Activated CD8-positive, alpha-beta T cell treated with anti-CD3 and anti-CD28 coated beads, Interleukin-2, amount 10 ng/mL, durations not matched to agents 7 days and 5 days (primary cell): ENCODE measurements around the gene MRPL10. TPM values are rescaled to one million over a fixed set of nuclear protein-coding genes. Genes with fewer than 3 reads are reported as not detected.

Source experiments
- ATAC-seq: fragments of 150-1000 bp; cut with Tn5 transposase; one replicate; pipeline ENCODE4 v1.10.0; 2021; ENCODE audit warnings: moderate library complexity
- CTCF ChIA-PET: fragments of 350-600 bp; sonication (Branson Sonifier 250); formaldehyde crosslinking; loops from one replicate; lab custom pipeline; 2021; ENCODE audit warnings: antibody characterized with exemption; lab: Charles Lee
- POLR2A ChIA-PET: fragments of 350-600 bp; sonication (Branson Sonifier 250); formaldehyde crosslinking; loops from one replicate; lab custom pipeline; 2021; ENCODE audit warnings: antibody characterized with exemption; lab: Charles Lee
- DNase-seq: peaks from one replicate; pipeline ENCODE4 v3.0.0-alpha.2; 2020
- H3K27ac Mint-ChIP-seq: one replicate; pipeline ENCODE4 v1.8.0; 2021; ENCODE audit warnings: mild to moderate bottlenecking, mixed read lengths
- H3K27me3 Mint-ChIP-seq: one replicate; pipeline ENCODE4 v1.8.0; 2021; ENCODE audit warnings: low read depth, mixed read lengths
- H3K36me3 Mint-ChIP-seq: one replicate; pipeline ENCODE4 v1.8.0; 2021; ENCODE audit warnings: low read depth, mixed read lengths
- H3K4me1 Mint-ChIP-seq: one replicate; pipeline ENCODE4 v1.8.0; 2021; ENCODE audit warnings: low read depth, mixed read lengths
- H3K4me3 Mint-ChIP-seq: one replicate; pipeline ENCODE4 v1.8.0; 2021; ENCODE audit warnings: mild to moderate bottlenecking, mixed read lengths
- H3K9me3 Mint-ChIP-seq: one replicate; pipeline ENCODE4 v1.8.0; 2022; ENCODE audit warnings: mixed read lengths; ENCODE audit not compliant: insufficient read depth
- total RNA-seq, 2 experiments: library from RNA; stranded (reverse); gene quantifications; one replicate each; pipeline ENCODE4 v1.2.3, GENCODE V29; 2021

The MRPL10 gene
- total RNA-seq, 2 experiments from 2014 or later, result 37.9 to 41.6 TPM

GRCh38 chr17:47845716-47846075, 14.4 kb upstream of the MRPL10 start:
- ChIA-PET CTCF (interaction anchor here (0.9 to 18.7 kb wide), 3 partner anchors 41 to 172 kb away, joined by 3 to 538 read pairs (median 18); partner anchors contain the start of genes PNPO and SP2), POLR2A (interaction anchor here (3.7 kb wide), 1 partner anchor 50 kb away, joined by 19 read pairs; the partner anchor contains the start of gene SP2)
- Mint-ChIP-seq H3K4me3 (no peak overlapping the region), H3K4me1 (peaks cover 27% of the 10 kb centered on the region), H3K9me3 (no peaks in the 10 kb centered on the region), H3K27me3 (peaks cover 57% of the 10 kb centered on the region), H3K27ac (no peak overlapping the region), H3K36me3 (no peaks in the 10 kb centered on the region)
- DNase-seq (no peak), ATAC-seq (no peak)

- ChIA-PET POLR2A (interaction anchor here (0.6 to 3.7 kb wide), 2 partner anchors 50 to 1070 kb away, joined by 3 to 19 read pairs; partner anchors contain the start of gene SP2), CTCF (interaction anchor here (0.5 to 18.7 kb wide), 6 partner anchors 14 to 173 kb away, joined by 3 to 538 read pairs (median 4); partner anchors contain the start of genes CDK5RAP3, PNPO and SP2)
- Mint-ChIP-seq H3K27ac (no peak overlapping the region), H3K4me3 (no peak overlapping the region), H3K36me3 (no peaks in the 10 kb centered on the region), H3K9me3 (no peaks in the 10 kb centered on the region), H3K27me3 (peaks cover 51% of the 10 kb centered on the region), H3K4me1 (peaks cover 28% of the 10 kb centered on the region)
- ATAC-seq (no peak), DNase-seq (no peak)
Measured at GRCh38 chr17:47844814-47845715, 13.7 kb upstream of the MRPL10 start.

GRCh38 chr17:47844227-47844626, 12.9 kb upstream of the MRPL10 start:
- DNase-seq, result no peak
- no peak overlapping the region for H3K4me3 Mint-ChIP-seq
- H3K4me1 Mint-ChIP-seq, result peaks cover 33% of the 10 kb centered on the region
- H3K27ac Mint-ChIP-seq, result no peak overlapping the region
- no peak for ATAC-seq
- CTCF ChIA-PET, result interaction anchor here (0.5 to 18.7 kb wide), 7 partner anchors 10 to 174 kb away, joined by 3 to 538 read pairs (median 7); partner anchors contain the start of genes CDK5RAP3 and SP2
- no peaks in the 10 kb centered on the region for H3K36me3 Mint-ChIP-seq
- no peaks in the 10 kb centered on the region for H3K9me3 Mint-ChIP-seq
- POLR2A ChIA-PET, result interaction anchor here (0.6 to 3.7 kb wide), 2 partner anchors 51 to 1071 kb away, joined by 3 to 19 read pairs; partner anchors contain the start of gene SP2
- H3K27me3 Mint-ChIP-seq, result peaks cover 43% of the 10 kb centered on the region

- Mint-ChIP-seq H3K36me3 (no peaks in the 10 kb centered on the region), H3K27ac (no peak overlapping the region), H3K4me1 (peaks cover 33% of the 10 kb centered on the region), H3K4me3 (no peak overlapping the region), H3K27me3 (peaks cover 34% of the 10 kb centered on the region), H3K9me3 (no peaks in the 10 kb centered on the region)
- POLR2A ChIA-PET, result interaction anchor here (1.0 to 3.7 kb wide), 2 partner anchors 41 to 52 kb away, joined by 3 to 19 read pairs; partner anchors contain the start of gene SP2
- no peak for DNase-seq
- CTCF ChIA-PET, result interaction anchor here (1.0 to 18.7 kb wide), 11 partner anchors 9 to 175 kb away, joined by 3 to 538 read pairs (median 5); partner anchors contain the start of genes CDK5RAP3, LRRC46, MRPL10 and PNPO
- ATAC-seq, result no peak
Measured at GRCh38 chr17:47843391-47843730, 12.0 kb upstream of the MRPL10 start.

GRCh38 chr17:47841488-47842291, 10.3 kb upstream of the MRPL10 start:
- Mint-ChIP-seq H3K27ac (peak overlapping the region; percentile 95), H3K9me3 (no peaks in the 10 kb centered on the region), H3K4me1 (peaks cover 30% of the 10 kb centered on the region), H3K4me3 (peak overlapping the region; percentile 99), H3K27me3 (peaks cover 22% of the 10 kb centered on the region), H3K36me3 (no peaks in the 10 kb centered on the region)
- POLR2A ChIA-PET, result interaction anchor here (1.0 to 3.2 kb wide), 5 partner anchors 11 to 100 kb away, joined by 3 to 19 read pairs (median 8); partner anchors contain the start of genes LRRC46, MRPL10, PNPO and SP2
- ATAC-seq, result no peak
- CTCF ChIA-PET, result interaction anchor here (0.8 to 18.7 kb wide), 24 partner anchors 11 to 210 kb away, joined by 3 to 538 read pairs (median 6); partner anchors contain the start of genes CDK5RAP3, LRRC46, MRPL10 and OSBPL7
- DNase-seq, result no peak

GRCh38 chr17:47840742-47841487, 9.6 kb upstream of the MRPL10 start, which contains the start of gene SCRN2:
Gene SCRN2, minus strand, starts transcription at chr17:47841273. Its CDS starts 430 bp downstream, at chr17:47840843.
- peak within 1 kb of the TSS; percentile 95 for H3K27ac Mint-ChIP-seq
- POLR2A ChIA-PET, result interaction anchor here (0.6 to 3.2 kb wide), 6 partner anchors 10 to 101 kb away, joined by 3 to 19 read pairs (median 6); partner anchors contain the start of genes LRRC46, MRPL10, PNPO and SP2
- ATAC-seq, result peak; percentile 92
- no peaks in the 10 kb centered on the region for H3K36me3 Mint-ChIP-seq
- H3K9me3 Mint-ChIP-seq, result no peaks in the 10 kb centered on the region
- peaks cover 16% of the 10 kb centered on the region for H3K27me3 Mint-ChIP-seq
- CTCF ChIA-PET, result interaction anchor here (0.7 to 18.7 kb wide), 24 partner anchors 10 to 211 kb away, joined by 3 to 538 read pairs (median 6); partner anchors contain the start of genes CDK5RAP3, LRRC46, MRPL10 and OSBPL7
- H3K4me3 Mint-ChIP-seq, result peak within 1 kb of the TSS; percentile 99
- peaks cover 30% of the 10 kb centered on the region for H3K4me1 Mint-ChIP-seq
- peak; percentile 91 for DNase-seq

GRCh38 chr17:47840001-47840741, 8.8 kb upstream of the MRPL10 start:
- peaks cover 9% of the 10 kb centered on the region for H3K27me3 Mint-ChIP-seq
- no peak for DNase-seq
- peaks cover 36% of the 10 kb centered on the region for H3K4me1 Mint-ChIP-seq
- peak overlapping the region; percentile 95 for H3K27ac Mint-ChIP-seq
- no peaks in the 10 kb centered on the region for H3K36me3 Mint-ChIP-seq
- H3K9me3 Mint-ChIP-seq, result no peaks in the 10 kb centered on the region
- ATAC-seq, result no peak
- ChIA-PET POLR2A (interaction anchor here (1.0 to 3.2 kb wide), 5 partner anchors 9 to 130 kb away, joined by 3 to 19 read pairs (median 8); partner anchors contain the start of genes LRRC46, MRPL10, PNPO and SP2), CTCF (interaction anchor here (0.7 to 18.7 kb wide), 20 partner anchors 9 to 212 kb away, joined by 3 to 538 read pairs (median 7); partner anchors contain the start of genes CDK5RAP3, LRRC46, MRPL10 and OSBPL7)
- peak overlapping the region; percentile 99 for H3K4me3 Mint-ChIP-seq

- ChIA-PET CTCF (interaction anchor here (1.2 to 18.7 kb wide), 2 partner anchors 48 to 131 kb away, joined by 7 to 538 read pairs; partner anchors contain the start of genes CDK5RAP3 and SP2), POLR2A (interaction anchor here (1.3 to 3.2 kb wide), 3 partner anchors 8 to 131 kb away, joined by 3 to 19 read pairs (median 18); partner anchors contain the start of genes LRRC46, MRPL10 and SP2)
- peaks cover 44% of the 10 kb centered on the region for H3K4me1 Mint-ChIP-seq
- no peak overlapping the region for H3K27ac Mint-ChIP-seq
- H3K9me3 Mint-ChIP-seq, result no peaks in the 10 kb centered on the region
- ATAC-seq (no peak), DNase-seq (no peak)
- H3K4me3 Mint-ChIP-seq, result no peak overlapping the region
- H3K27me3 Mint-ChIP-seq, result peaks cover under 1% of the 10 kb centered on the region
- no peaks in the 10 kb centered on the region for H3K36me3 Mint-ChIP-seq
Measured at GRCh38 chr17:47839071-47839470, 7.7 kb upstream of the MRPL10 start.

GRCh38 chr17:47838636-47839035, 7.3 kb upstream of the MRPL10 start:
- H3K9me3 Mint-ChIP-seq, result no peaks in the 10 kb centered on the region
- H3K4me1 Mint-ChIP-seq, result peaks cover 44% of the 10 kb centered on the region
- ATAC-seq, result no peak
- H3K4me3 Mint-ChIP-seq, result no peak overlapping the region
- no peak overlapping the region for H3K27ac Mint-ChIP-seq
- ChIA-PET POLR2A (interaction anchor here (3.2 kb wide), 1 partner anchor 57 kb away, joined by 18 read pairs; the partner anchor contains the start of gene SP2), CTCF (interaction anchor here (18.7 kb wide), 1 partner anchor 48 kb away, joined by 538 read pairs; the partner anchor contains the start of gene SP2)
- H3K36me3 Mint-ChIP-seq, result no peaks in the 10 kb centered on the region
- DNase-seq, result no peak
- H3K27me3 Mint-ChIP-seq, result no peaks in the 10 kb centered on the region
